Tibial nerve (tissue), 4 donors: ENCODE measurements around the gene ENG.

Source experiments
- EP300 ChIP-seq, 2 donors: sonication (generic); formaldehyde crosslinking; IDR thresholded peaks; one replicate each; pipeline ENCODE4 v1.6.1; 2017; ENCODE audit warnings: antibody characterized with exemption in 2 of 2, mild to moderate bottlenecking in 1 of 2
- POLR2A ChIP-seq, 2 donors: fragments of 450-650 bp; IDR thresholded peaks; one replicate each; pipeline ENCODE4 v1.6.1; 2017; ENCODE audit warnings: antibody characterized with exemption in 2 of 2, mild to moderate bottlenecking in 2 of 2, moderate library complexity in 2 of 2
- TF ChIP-seq, protein P1 (sequence below), 5 experiments: fragments of 200-600 bp in 3 of 5; fragments of 450-650 bp in 2 of 5; sonication (generic) in 3 of 5; IDR thresholded peaks; one replicate each; pipeline ENCODE4 v1.5.1; 2016 to 2019; ENCODE audit warnings: antibody characterized with exemption in 5 of 5, mild to moderate bottlenecking in 3 of 5, moderate library complexity in 2 of 5

DNA sequence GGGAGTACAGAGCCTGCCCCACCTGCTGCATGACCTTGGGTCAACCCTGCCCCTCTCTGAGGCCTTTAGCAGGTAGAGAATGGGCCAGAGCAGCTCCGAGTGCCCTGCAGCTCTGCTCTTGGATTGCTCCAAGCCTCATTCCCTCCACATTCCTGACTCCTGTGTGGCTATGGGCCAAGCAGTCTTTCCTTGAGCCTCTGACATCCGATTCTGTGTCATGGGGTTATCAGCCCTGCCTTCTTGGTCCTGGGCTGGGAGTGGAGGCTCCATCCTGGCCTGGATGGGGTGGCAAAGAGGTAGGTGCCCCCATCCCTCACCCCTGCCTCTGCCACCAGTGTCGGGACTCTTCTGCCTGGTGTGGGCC, 38.1 kb downstream of the ENG start:
- TF ChIP-seq, protein P1, sequence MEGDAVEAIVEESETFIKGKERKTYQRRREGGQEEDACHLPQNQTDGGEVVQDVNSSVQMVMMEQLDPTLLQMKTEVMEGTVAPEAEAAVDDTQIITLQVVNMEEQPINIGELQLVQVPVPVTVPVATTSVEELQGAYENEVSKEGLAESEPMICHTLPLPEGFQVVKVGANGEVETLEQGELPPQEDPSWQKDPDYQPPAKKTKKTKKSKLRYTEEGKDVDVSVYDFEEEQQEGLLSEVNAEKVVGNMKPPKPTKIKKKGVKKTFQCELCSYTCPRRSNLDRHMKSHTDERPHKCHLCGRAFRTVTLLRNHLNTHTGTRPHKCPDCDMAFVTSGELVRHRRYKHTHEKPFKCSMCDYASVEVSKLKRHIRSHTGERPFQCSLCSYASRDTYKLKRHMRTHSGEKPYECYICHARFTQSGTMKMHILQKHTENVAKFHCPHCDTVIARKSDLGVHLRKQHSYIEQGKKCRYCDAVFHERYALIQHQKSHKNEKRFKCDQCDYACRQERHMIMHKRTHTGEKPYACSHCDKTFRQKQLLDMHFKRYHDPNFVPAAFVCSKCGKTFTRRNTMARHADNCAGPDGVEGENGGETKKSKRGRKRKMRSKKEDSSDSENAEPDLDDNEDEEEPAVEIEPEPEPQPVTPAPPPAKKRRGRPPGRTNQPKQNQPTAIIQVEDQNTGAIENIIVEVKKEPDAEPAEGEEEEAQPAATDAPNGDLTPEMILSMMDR (IDR thresholded peaks at IDR 0.05): no peak
- TF ChIP-seq POLR2A (IDR thresholded peaks at IDR 0.05): no peak
- peak in 1 of 2 donors; percentile 3 for TF ChIP-seq EP300 (IDR thresholded peaks at IDR 0.05)
